GM18909 (cell line): ENCODE results near the gene GDPD3.

Experiments used
- ATAC-seq: cut with Tn5 transposase; IDR thresholded peaks from one replicate; pipeline ENCODE4 v1.9.1; 2021; ENCODE audit warnings: mild to moderate bottlenecking; ENCODE audit not compliant: unreplicated experiment, poor library complexity

GDPD3 gene

DNA sequence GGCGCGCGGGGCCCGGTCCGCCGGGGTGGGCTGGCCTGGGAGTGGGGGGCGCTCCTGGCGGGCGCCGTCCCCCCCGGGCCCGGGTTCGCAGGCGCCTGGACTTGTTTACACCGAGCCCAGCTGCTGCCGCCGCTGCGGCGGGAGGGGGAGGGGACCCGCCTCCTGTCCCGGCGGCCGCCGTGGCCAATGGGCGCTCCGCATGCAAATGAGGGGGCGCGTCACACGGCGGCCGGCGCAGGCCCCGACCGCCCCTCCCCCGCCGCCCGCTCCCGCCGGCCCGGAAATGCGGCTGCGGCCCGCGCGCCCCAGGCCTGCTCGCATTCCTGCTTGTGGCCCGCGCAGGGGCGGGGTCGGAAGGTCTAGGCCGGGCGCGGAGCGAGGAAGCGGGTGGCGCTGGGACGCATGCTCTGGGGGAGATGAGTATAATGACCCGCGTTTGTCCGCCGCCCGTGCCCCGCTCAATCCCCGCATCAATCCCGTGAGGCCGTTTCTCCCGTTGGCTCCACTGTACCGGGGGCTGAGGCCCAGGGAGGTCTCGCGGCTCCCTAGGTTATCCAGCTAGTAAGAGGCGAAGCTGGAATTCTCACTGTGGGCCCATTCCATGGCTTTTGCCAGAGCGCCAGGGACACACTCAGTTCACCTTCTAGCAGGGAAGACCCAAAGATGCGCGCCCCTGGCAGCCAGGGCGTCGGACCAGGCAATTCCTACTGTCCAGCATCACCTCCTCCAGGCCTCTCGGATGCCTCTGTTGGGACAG is 17.1 kb downstream of the GDPD3 start, which contains the start of gene YPEL3:
Gene YPEL3 (minus strand): TSS at position 109 of the 757 bp plus-strand sequence. CDS start 731 bp downstream, outside the sequence.
- peak; percentile 48 for ATAC-seq

DNA sequence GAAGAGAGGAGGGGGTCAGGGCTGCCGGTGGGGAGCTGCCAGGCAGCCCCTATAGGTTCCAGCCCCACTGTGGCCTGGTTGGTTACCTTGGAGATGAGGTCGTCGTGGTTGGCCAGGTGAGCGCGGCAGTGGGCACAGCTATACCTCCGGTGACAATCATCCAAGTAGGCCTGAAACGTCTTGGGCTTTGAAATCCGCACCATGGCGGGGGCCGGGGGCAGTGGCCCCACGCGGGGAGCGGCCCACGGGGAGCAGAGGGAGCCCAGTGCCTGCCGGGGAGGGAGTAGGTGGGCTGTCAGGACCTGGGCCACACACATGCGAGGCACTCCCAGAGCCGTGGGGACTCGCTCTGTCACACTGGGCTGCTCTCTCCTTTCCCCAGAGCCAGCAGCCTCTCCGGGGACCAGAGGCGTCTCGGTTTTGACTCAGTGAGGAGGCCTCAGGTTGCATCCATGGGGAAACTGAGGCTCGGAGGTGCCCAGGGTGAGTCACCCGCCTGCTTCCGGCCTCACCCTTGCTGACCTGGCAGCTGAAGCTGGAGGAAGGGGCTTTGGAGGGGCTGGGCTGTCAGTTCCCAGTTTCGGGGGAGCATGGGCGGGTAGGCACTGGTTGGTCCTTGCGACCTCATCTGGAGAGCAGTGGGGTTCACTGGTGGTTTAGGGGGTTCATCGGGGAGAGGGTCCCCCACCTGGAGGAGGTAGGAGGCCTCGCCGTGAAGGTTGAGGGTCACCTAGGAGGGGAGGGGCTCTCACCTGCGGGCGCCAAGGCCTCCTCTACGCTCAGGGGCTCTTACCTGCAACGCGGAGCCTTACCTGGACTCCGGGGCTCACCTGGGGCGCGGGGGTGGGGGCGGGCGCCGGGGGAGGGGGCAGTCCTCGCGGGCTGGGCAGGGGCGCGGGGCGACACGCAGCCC is 17.9 kb downstream of the GDPD3 start:
- no peak for ATAC-seq

DNA sequence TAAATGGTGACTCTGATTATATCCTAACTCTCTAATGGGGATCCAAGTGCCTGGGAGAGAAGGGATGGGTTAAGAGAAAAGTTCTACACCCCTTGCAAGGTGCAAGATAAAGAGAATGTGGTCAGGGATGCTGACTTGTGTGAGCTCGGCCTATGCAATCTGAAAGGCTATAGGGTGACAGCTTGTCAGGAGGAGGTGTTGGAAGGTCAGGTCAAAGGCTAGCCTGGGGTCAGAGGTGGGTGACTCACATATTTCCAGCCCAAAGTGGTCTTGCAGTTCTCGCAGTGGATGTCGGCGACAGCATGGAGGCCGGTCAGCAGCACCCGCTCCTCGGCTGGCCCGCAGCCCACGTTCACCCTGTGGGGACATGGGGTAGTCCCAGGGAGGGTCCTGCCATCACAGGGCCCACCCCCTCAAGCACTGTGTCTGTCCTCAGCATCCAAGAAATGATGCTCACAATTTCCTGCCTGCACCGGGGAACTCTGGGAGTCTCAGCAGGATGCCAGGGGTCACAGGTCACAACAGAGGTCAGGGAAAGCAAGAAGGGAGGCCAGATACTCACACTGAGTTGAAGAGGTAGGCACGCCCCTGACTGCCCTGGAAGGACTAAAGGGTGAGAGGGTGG is 18.7 kb downstream of the GDPD3 start:
- no peak for ATAC-seq

DNA sequence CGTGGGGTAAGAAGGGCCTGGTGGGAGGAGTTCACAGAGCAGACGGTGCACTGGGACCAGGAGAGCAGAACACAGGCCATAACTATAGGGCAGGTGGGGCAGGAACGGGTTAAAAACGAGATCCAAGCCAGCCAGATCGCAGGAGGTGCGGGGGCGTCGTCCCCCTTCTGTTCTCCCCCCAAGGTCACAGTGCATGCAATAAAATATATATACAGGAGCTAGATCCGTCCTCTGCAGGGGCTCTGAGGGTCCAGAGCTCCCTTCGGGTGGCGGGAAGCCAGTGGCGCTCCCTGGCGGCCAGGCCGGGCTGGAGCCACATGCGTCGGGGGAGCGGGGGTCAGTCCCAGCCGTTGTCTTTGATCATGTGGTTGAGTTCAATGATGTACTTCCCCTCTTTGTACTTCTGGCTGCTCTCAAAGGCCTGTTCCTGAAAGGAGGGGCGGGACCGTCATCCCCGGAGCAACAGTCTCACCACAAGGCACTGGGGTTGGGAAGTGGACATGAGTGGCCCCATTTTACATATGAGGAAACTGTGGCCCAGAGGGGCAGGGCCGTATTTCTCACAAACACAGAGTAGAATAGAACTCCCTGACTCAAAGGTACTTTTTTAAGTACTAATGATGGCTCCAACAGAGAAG is 20.8 kb downstream of the GDPD3 start:
- ATAC-seq: peak; percentile 47

DNA sequence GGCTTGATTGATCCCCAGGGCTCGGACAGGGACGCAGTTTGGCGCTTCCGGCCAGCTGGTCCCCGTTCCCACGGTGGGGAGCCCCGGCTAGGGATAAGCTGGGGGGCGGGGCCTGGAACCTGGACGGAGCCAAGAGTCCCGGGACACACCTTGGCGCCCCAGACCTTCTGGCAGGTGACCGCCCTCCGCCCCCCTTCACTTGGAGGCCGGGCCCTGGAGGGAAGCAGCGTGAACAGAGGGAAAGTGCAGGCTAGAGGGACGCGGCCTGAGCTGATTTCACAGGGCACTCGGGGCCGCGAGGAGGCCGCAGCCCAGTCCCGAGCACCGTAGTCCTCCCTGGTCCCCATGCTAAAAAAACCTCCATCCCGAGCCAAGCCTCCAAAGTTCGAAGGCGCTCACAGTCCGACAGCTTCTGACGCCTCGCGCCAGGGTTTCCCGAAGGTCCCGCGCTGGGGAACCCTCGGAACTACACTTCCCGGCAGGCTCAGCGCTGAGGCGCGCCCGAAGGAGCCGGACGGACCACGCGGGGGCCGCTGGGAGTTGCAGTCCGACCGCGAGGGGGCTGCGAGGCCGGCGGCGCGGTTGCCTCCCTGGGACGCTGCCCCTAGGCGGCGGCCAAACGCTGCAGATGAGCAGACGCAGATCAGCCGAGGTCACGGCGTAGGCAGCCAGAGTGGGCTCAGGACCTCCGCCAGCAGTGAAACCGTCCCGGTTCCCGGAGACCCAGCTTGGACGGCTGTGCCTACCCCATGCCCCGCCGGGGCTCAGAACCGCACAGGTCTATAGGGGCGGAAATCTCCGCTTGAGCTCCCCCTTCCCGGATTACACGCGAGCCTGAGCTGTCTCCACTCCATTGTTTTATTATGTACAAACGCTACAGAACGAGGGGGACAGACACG is 21.6 kb downstream of the GDPD3 start, which contains the start of gene TBX6:
Gene TBX6 (minus strand): TSS at position 451 of the 899 bp plus-strand sequence. CDS start 731 bp downstream, outside the sequence.
- ATAC-seq: peak; percentile 74

DNA sequence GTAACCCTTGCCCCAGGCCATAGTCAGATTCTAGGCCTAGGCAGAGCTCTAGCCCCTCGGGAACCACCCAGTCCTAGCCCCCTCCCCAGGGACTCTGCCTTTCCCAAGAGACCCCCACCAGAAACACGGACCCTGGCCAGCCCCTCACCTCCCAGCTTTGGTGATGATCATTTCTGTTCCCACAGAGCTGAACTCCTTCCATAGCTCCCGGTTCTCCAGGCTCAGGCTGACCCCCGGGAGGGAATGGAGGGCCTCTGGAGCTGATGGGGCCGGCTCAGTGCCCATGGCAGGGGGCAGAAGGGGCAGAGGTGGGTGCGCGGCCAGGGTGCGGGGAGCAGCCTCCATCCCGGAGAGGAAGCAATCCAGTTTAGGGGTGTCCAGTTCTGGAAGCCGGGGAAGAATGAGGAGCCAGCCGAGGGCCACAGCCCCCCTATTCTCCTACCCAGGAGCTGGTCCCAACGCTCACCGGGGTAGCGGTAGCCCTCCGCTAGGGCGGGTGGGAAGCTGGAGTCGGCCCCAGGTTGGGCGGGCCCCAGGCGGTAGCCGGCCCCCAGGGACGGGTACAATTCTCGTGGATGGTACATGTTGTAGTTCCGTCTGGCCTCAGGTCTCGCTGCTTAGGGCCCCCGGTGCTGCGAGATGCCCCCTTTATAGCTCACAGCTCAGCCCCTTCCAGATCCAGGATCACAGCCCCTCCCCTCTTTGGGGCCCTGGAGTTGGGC is 22.6 kb downstream of the GDPD3 start:
- ATAC-seq: no peak

DNA sequence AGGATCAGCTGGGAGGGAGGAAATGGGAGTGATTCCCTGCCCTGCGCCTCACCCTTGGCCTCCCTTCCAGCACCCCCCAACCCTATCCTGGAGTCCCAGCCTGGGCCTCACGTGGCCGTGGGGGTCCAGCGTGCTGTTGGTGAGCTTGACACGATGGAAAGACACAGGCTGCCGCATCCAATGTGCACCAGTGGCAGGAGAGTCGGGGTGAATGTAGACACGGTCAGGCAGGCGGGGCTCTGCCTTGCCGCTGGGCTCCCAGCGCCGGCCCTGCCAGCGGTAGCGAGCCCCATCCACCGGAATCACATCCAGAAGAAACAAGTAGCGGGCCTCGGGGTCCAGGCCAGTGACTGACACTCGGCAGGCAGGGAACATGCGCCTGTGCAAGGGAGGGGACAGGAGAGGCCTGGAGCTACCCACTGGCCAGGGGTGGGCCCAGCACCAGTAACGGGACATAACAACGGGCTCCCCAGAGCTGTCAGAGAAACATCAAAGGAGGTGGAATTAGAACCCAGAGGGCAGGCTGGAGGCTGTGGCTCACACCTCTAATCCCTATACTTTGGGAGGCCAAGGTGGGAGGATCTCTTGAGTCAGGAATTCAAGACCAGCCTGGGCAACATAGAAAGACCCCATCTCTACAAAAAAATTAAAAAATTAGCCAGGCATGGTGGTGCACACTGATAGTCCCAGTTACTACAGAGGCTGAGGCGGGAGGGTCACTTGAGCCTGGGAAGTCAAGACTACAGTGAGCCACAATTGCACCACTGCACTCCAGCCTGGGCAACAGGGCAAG is 24.3 kb downstream of the GDPD3 start:
- no peak for ATAC-seq

DNA sequence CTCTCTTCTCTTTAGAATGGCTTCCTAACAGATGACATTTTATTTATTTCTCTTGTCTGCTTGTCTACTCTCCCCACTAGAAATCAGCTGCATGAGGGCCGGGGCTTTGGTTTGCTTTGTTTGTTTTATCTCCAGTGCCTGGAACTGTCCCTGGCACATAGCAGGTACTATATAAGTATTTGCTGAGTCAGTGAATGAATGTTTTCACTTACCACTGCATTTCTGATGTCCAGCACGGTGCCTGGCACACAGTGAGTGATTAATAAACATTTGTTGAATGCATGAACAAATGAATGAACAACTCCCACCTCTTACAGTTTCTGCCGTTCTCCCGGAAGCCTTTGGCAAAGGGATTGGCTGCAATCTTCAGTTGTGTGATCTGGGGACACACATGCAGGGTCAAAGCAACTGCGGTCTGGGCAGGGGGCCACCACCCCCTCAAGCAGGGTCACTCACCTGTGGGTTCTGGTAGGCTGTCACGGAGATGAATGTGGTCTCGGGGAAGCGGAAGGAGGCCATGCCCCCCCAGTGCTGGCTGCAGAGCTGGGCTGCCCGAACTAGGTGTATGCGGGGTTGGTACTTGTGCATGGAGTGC is 25.0 kb downstream of the GDPD3 start:
- no peak for ATAC-seq

DNA sequence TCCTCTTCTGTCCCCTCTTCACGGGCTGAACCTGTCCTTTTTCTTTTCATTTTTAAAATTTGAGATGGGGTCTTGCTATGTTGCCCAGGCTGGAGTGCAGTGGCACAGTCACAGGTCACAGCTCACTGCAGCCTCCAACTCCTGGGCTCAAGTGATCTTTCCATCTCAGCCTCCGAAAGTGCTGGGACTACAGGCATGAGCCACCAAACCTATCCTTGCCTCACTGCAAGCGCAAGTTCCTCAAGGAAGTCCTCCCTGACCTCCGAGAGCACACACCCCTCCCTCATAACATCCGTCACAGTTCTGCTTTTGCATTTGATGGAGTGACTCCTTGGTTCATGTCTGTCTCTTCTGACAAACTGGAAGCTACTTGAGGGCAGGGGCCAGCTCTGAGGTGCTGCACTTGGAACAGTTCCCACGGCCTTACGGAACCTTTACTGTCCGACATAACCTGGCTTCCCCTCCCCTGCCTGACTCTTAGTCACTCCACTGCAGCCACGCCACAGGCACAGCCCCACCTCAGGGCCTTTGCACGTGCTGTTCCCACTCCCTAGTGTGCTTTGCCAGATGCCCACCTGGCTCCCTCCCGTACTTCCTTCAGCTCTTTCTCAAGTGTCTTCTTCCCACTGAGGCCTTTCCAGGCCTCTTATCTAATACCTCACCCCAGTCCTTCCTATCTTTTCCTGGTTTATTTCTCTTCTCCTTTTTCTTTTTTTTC is 26.0 kb downstream of the GDPD3 start:
- no peak for ATAC-seq

DNA sequence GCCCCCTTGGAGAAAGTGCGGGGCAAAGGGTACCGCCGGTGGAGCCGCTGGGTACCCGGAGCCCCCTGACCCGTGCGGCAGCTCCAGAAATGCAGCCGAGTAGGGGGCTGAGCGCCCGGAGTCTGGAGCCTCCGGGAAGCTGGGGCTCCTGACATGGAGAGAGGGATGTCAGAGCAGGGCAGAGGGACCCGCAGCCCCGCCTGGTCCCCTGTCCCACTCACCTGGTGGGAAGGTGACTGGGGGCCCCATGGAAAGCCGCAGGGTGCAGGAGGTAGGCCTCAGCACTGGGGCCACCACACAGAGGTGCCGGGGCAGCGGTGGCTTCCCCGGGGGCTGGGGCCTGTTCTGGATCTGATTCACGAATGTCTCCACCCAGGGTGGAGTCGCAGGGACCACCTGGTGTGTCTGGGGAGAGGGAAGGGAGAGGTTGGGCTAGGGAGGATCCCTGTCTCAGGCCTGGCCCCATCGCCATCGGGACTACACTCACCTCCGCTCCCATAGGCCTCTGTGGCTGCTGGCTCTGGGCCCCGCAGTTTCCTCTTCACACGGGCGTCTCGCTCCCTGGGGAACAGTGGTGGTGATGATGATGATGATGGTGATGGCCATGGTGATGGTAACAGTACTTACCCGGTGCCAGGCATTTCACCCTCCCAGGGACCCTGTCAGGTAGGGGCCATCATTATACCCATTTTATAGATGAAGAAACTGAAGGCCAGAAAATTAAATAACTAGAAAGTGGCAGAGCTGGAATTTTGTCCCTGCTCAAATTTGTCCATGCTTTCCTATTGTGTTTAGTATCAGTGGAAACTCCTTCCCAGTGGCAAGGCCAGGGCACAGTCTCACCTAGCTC is 26.8 kb downstream of the GDPD3 start:
- no peak for ATAC-seq

DNA sequence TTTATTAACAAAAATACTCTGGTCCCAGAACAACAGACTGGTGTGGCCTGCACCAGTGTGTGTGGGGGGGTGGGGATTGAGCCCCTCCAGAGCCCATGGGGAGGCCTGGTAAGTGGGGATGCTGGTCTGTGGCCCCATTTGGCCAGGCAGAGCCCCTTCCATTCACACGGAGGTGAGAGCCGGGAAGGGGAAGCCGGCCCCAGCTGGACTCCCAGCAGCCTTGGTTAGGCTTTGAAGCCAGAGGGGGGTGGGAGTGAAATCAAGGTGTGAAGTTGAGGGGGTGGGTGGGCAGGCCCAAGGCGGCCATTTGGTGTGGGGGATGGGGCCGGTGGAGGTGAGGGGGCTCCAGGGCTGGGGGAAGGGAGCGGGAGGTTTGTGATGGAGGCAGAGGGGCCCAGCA is 27.5 kb downstream of the GDPD3 start:
- no peak for ATAC-seq

DNA sequence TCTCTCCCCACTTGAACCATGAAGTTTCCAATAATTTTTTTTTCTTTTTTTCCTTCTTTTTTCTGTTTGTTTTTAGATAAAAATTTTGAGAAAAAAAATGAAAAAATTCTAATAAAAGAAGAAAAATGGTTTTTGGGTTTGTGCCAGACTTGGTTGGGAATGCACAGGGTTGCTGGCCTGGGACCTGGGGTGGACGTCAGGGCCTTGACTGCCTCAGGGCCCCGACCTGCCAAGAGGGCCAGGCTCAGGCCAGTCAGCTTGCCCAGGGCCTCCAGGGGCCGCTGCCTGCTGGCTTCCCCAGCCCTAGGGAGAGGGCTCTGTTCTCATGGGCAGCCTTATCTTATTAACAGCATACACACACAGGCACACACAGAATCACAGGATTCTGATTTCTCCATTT is 28.1 kb downstream of the GDPD3 start:
- no peak for ATAC-seq

DNA sequence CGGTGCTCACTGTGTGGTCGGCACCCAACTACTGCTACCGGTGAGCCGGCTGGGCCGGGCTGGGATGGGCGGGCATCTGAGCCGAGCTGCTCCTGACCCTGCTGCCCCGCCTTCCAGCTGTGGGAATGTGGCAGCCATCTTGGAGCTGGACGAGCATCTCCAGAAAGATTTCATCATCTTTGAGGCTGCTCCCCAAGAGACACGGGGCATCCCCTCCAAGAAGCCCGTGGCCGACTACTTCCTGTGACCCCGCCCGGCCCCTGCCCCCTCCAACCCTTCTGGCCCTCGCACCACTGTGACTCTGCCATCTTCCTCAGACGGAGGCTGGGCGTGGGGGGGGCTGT is 28.5 kb downstream of the GDPD3 start:
- ATAC-seq: no peak

DNA sequence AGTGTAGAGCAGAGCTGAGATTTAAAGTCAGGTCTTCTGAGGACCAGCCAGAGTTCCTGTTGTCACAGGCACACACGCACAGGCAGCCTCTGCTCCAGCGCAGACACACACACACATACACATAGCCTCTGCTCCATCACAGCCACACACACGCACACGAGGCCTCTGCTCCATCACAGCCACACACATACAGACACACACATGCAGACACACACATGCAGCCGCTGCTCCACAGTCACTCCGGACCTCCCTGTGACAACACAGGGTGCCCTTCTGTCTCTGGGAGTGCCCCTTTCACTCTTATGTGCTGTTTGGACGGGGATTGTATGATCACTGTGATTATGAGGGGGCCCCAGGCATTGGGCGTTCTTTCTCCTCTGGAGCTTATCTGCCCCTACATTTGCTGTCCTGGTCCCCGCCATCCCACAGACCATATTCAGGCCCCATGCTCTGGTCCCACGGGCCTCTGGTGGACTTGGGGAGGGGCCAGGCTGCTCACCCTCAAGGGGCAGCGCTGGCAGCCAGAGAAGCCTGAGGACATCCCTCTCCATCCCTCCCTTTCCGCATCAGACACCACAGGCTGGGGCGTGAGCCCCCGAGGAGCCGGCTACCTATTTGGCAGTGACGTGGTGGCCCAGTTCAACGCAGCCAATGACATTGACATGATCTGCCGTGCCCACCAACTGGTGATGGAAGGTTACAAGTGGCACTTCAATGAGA is 29.1 kb downstream of the GDPD3 start:
- ATAC-seq: no peak

DNA sequence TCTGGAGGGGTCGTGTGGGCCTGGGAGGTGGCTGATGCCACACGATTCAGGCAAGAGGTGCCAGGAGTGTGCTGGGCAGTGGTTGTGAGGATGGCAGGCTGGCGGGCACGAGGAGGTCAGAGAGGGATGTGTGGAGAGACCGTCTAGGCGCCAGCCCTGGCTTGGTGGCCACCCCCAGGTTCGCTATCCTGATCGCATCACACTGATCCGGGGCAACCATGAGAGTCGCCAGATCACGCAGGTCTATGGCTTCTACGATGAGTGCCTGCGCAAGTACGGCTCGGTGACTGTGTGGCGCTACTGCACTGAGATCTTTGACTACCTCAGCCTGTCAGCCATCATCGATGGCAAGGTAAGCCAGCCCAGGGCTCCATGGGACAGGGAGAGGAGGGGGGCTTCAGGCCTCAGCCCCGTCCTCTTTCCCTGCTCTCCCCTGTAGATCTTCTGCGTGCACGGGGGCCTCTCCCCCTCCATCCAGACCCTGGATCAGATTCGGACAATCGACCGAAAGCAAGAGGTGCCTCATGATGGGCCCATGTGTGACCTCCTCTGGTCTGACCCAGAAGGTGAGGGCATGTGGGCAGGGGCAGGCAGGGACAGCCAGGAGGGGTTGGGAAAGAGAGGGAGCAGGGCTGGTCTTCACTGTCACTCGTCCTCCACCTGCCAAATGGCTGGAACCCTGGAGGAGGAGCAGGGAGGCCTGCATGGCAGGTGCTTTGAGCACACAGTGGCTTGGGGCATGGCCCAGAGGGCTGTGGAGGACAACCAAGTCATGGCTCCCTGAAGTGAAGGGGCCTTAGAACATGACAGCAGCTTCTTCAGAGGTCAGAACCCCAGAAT is 29.9 kb downstream of the GDPD3 start:
- no peak for ATAC-seq
